HG02623 (cell line): ENCODE data around the gene FABP3.
"Not testable (repeated sequence)": the region's sequence is repeated elsewhere in the genome, so short reads cannot be mapped to it uniquely, and the experiment has no call there.

Experiments used
- ATAC-seq: cut with Tn5 transposase; IDR thresholded peaks from one replicate; pipeline ENCODE4 v1.9.1; 2021; ENCODE audit warnings: moderate library complexity; ENCODE audit not compliant: unreplicated experiment

FABP3 gene

DNA sequence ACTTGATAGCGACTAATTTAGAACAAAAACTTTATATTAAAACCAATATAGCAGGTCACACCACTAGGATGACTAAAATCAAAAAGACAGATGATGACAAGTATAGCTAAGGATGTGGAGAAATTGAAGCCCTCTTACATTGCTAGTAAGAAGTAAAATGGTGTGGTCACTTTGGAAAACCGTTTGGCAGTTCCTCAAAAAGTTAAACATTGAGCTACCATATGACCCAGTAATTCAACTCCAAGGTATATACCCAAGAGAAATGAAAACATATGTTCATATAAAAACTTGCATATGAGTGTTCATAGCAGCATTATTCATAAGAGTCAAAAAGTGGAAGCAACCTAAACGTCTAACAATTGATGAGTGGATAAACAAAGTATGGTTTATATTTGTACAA is 27.1 kb upstream of the FABP3 start:
- no peak for ATAC-seq

DNA sequence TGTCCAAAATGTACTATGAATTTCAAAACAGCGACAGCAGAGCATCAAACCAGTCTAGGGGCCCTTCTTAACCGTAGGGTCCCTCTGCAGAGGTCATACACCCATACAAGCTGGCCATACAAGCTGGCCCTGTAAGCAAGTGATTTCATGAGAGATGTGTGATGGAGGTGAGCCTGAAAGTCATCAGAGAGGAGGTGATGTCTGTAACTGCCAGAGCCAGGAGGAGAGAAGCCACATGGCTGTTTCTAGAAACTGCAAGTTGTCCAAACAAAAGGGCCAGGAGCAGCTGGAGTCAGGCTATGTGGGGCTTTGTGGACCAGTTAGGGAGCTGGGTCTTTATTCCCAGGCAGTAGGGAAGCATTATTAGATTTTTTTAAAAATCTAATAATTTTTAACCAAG is 25.4 kb upstream of the FABP3 start:
- no peak for ATAC-seq

DNA sequence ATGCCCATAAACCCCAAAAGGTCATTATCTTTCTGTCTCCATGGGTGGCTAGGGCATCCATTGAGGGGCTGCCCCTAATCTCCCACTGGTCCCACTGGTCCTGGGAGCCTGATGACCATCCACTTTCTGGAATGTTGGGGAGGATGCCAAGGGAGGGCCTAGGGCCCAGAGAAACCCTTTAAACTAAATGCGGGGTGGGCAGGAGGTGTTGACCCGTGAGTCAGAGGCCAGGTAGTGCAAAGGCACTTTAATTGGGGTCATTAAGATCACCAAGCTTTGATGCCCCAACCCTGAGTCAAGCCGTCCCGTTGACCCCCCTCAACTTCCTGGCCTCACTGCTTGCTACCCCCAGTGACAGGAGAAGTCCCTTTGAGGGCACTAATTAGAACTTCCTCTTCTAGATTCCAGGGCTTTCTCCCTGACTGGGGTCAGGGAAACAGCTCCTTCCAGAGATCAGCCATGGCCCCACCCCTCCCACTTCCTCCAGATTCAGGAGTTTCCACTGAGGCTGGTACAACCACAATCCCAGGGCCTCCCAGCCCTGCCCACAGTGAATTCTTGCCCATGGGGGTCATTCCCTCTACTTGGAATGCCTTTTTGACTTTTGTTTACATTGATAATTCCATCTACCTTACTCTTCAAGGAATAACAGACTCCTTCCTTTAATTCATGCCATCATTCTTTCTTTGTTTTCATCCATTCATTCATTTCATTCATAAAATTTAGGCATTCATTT is 24.7 kb upstream of the FABP3 start:
- ATAC-seq: no peak

DNA sequence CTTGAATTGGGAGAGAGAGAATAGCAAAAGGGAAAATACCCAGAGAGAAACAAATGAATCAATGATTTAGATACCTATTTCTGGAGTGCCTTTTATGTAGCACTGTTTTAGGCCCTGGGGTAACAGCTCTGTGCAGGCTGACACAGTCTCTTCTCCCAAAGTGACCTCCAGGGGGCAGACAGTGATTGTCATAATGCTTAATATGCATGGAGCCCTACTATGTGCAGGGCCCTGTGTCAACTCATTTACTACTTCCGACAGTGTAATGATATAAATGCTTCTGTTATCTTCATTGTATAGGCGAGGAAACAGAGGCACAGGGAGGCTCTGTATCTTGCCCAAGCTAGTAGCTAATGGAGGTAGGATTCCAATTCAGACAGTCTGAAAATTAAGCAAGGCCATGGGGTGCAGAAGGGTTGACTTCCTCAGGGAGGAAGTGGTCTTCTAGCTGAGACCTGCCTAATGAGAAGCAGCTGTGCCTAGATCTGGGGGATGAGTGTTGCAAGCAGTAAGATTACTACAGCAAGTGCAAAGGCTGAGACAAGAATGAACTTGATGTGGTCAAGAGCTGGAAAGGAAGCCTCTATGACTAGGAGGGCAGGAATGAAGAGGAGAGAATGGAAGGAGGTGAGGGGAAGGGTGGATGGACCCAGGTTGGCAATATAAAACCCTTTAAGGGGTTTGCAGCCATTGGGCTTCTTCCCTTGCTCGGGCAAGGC is 23.9 kb upstream of the FABP3 start:
- ATAC-seq: no peak

DNA sequence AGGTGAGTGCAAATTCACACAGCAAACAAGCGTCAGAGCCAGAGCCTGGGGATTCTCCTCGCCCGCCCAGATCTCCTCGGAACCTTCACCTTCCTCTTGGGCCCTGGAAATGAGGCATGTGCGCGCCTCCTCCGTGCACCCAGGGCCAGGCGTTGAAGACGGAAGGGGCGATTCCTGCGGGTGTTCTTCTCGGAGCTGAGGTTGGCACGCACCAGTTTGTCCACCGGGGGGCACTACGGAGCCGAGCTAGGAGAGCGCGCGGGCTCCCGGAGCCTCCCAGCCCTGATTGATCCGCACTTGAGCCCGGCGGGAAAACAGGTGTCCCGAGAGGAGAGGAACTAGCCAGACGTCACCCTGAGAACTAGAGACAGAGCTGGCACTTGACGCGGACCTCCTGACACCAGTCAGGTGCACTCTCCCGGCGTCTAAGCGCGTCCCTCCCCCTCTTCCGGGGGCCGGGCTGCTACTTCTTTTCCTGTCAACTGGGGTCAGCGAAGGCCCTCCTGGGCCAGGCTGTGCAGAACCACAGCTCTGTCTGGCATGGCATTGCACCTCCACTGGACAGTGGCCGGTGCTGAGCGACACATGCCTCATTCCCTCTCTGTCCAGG is 21.8 kb upstream of the FABP3 start:
- ATAC-seq: no peak

DNA sequence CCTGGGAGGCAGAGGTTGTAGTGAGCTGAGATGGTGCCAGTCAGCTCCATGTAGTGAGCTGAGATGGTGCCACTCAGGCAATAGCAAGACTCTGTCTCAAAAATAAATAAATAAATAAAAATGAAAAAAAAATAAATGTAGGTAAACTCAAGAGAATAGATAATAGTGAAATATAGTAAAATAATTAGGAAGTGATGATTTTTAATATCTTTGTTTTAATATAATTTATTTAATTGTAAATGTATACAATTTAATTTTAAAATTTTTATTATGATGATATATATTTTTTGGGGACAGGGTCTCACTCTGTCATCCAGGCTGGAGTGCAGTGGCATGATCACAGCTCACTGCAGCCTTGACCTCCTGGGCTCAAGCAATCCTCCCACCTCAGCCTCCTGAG is 20.6 kb upstream of the FABP3 start:
- no peak for ATAC-seq

DNA sequence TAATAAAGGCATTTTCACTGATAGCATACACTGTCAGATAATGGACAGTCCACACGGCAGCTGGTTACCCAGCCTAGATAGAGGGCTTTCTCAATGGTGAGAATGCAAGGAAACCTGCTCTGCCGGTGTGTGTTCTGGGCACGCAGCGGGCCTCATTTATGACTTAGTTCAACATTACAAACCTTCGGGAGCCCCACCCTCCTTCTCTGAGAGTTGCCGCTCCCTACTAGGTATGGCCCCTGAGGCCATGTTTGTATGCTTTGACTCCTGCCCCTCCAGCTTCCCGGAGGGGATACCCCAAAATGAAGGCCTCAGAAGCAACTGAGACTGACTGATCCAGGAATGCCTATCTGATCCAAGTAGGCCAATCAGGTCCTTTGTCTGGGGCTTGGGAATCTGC is 17.2 kb upstream of the FABP3 start:
- no peak for ATAC-seq

DNA sequence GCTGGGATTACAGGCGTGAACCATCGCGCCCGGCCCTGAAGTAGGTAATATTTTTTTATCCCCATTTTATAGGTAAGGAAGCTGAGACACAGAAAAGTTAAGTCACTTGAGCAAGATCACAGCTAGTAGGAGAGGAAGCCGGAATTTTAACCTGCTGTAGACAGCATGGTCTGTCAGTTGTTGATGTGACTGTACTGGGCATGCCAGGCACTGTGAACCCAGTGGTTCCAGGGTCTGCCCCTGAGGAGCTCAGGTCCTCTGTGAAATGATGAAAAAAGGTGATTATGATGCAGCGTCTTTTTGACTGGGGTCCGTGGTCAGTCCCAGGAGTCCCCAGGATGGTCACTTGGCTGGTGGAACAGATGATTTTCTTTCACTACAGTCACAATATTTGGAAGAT is 16.7 kb upstream of the FABP3 start:
- no peak for ATAC-seq

DNA sequence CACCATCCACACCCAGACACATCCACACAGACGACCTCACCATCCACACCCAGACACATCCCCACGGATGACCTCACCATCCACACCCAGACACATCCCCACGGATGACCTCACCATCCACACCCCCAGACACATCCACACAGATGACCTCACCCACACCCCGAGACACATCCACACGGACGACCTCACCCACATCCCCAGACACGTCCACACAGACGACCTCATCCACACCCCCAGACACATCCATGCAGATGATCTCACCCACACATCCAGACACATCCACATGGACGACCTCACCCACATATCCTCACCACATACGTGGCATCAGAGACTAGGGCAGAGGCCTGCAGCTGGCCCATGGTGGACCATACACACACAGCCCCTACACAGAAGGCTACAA is 14.7 kb upstream of the FABP3 start:
- ATAC-seq: no peak

DNA sequence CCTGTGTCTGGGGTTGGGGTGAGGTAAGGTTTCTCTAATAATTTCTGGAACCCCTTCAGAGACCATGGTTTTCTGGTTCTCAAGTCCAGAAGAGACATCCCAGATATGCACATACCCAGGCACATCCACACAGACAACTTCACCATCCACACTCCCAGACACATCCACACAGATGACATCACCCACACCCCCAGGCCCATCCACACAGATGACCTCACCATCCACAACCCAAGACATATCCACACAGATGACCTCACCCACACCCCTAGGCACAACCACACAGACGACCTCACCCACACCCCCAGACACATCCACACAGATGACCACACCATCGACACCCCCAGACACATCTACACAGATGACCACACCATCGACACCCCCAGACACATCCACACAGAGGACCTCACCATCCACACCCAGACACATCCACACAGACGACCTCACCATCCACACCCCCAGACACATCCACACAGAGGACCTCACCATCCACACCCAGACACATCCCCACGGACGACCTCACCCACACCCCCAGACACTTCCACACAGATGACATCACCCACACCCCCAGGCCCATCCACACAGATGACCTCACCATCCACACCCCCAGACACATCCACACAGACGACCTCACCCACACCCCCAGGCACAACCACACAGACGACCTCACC is 13.8 kb upstream of the FABP3 start:
- not testable (repeated sequence) for ATAC-seq

DNA sequence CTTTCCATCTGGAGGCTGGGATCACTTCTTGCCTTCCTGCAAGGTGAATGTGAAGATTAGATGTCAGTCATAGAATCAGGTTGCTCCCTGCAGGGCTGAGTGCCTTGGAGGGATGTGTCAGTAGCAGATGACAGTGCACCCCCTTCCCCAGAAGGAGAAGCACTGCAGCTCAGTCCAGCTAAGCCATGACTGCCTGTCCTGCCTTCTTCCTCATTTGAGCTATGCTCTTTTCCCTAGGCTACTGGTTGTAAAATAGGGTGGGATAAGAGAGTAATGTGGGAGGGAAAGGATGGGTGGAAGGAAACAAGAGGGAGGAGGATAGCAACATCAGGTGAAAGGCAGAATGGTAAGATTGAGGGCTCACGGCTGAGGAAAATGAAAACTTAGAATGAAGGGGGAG is 11.1 kb upstream of the FABP3 start:
- no peak for ATAC-seq

DNA sequence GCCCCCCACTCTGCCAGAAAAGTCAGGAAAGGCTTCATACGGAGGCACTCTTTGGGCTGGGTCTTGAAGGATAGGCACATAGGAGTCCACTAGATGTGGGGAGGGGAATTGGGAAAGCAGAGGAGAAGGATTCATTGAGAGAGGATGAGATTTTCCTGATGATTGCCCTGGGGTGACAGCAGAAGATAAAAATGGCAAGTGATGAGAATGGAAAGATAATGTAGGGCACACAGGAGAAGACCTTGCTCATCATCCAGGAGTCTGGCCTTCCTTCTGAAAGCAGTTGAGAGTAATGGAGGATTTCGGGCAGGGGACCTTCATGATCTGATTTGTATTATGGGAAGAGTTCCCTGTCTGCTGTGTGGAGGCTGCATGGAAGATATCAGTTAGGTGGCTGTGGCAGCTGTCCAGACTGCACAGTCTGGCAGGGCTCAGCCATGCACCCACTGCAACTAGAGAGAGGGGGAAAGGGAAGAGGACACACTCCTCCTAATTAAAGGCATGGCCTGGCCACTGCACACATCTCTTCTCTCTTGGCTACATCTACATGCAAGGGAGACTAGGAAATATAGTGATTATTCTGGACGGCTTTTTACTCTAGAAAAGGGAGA is 9.6 kb upstream of the FABP3 start:
- ATAC-seq: no peak

DNA sequence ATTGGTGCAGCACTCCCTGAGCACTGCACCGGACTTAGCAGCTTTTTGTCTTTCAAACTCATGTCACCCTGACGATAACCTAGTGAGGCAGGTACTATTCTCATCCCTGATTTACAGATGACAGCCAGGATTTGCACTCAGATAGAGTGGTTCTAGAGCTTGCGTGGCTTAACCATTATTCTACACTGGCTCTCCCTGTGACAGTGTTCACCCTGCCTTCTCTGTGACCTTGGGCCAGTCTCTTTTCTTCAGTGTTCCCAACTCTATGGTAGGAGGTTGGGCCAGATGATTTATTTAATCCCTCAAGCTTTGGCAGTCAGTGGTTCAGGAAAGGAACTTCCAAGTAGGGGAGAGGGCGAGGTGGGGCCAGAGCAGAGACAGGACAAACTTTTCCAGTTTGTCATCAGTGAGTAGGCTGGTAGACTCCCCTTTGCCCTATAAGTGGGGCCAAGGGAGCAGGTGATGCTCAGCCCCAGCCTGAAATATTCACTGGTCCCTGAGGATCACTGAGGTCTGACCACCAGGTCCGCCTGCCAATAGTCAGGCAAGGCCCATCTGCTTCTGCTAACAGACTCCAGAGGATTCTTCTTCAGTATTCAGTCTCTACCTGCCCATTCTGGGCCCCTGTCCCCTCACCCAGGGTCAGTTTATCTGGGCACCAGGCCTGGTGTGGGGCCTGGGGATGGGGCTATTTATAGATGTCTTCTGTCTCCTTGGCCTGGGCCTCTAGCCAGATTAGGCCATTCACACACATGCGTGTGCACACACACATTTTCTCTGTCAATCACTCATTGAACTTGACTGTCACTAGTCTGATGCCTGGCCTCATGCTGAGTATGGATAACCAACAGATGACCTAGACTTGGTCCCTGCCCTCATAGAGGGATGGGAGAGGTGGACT is 8.8 kb upstream of the FABP3 start:
- ATAC-seq: no peak

DNA sequence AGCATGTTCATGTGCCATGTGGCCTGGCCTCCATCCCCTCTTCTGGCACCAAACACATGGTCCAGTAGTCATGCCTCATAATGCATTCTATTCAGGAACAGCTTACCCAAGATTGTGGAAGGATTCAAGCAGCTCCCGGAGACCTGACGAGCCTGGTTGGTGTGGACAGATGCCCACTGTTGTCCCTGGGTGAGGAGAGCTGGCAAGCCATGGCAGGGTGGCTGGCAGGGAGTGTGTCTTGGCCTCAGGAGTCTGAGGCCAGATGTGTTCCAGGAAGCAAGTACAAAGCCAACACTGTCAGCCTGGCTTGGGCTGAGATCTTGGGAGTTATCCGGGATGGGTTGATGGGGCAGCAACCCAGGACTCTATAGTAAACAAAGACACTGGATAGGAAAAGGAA is 7.3 kb upstream of the FABP3 start:
- no peak for ATAC-seq

DNA sequence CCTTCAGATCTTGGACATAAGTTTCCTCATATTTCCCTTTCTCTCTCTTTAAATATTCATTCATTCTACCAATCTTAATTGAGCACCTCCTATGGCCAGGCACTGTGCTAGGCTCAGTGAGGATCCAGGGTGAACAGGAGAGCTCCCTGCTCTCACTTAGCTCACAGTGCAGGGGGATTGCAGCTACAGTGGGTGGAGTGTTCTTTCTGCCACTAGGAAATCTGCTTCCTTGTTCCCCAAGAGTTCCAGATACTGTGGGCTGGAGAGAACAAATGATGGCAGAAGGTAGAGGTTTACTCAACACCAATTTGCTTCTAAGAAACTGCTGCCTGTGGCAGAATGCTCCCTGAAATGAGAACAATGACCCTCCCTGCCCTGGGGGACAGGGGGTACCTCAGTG is 5.1 kb upstream of the FABP3 start:
- no peak for ATAC-seq

DNA sequence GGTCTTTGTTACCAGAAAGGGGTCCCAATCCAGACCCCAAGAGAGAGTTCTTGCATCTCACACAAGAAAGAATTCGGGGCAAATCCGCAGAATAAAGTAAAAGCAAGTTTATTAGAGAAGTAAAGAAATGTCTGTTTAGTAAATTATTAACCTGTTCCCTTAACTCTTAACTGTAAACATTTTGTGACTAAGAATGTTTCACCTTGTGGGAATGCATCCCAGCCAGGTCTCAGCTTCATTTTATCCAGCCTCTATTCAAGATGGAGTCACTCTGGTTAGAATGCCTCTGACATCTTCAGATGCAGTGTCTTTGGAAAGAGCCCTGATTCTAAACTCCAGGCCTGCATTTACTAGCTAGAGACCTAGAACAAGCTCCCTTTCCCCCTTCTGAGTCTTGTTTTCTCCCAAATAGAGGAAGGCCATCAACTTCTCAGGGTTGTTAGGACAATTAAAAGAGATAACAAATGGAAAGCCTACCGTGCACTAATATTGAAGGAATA is 4.5 kb upstream of the FABP3 start:
- no peak for ATAC-seq

DNA sequence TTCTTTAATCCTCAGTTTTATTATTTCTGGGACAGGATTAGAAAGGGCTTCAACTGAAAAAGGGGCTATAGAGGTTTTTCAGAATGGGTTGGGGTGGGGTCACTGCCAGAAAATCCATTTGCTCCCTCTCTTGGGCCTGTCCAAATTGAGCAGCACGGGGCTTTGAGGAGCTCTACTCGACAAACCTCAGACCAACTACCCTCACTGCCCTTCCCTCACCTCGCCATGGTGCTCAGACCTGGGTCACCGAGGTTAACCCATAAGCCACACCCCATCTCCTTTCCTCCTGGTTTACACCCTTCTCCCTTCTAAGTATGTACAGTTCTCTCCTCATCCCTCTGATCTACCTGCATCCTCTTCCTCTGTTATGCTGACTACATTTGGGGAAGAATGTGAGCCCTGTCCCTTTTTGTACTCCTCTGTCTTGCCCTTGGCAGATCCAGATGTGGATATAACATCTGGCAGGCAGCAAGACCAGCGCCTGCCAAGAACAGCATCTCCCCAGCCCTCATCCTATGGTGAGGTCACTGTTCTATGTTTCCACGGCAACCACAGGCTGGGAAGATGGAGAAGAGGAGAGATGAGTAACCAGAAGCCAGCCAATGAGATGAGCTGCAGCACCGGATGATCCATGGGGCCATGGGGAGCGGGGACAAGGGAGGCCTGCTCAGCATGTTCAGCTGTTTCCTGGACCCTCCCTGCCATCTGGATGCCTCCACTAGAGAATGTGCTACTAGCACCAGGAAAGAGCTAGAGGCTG is 3.7 kb upstream of the FABP3 start:
- ATAC-seq: no peak

DNA sequence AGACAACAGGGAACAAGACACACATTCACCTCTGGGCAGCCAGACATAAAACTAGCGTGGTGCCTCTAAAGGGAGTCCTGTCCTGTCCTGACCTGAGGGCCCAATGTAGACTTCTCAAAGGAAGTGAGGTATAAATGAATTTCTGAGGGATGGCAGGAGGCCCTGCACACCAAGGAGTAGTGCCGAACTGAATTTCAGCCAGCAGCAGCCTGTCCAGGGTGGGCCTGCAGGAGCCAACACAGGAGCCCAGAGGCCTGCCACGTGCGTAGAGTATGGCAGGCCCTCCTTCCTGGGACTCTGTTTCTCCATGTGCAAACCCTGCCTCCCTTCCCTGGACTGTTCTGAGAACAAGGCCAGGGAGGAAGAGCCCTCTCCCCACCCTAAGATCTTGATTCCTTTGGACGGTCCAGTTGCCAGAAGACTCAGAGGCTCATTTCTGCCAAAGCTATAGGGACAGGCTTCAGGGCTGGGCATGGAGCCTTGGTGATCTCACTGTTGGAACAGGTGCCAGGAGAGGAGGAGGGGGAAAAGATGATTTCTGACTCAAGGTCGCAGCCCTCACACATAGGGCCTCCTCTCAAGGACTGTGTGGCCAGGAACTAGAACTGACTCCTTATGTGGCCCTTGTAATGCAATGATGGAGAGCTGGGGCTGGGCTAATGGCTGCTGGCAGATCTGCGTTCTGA is 1.8 kb upstream of the FABP3 start:
- no peak for ATAC-seq
